Measurements from ENCODE around the gene LRRC27.

- TF ChIP-seq EP300 (IDR thresholded peaks at IDR 0.05) (no peak), CTCF (IDR thresholded peaks at IDR 0.05) (no peak), POLR2A (IDR thresholded peaks at IDR 0.05) (no peak)
Observed at GRCh38 chr10:132368391-132368790, 36.4 kb downstream of the LRRC27 start.
